ACC112 (cell line): Measurements from ENCODE around the gene HERC4.
"Not testable (repeated sequence)": the region's sequence is repeated elsewhere in the genome, so short reads cannot be mapped to it uniquely, and the experiment has no call there.

Experiments
- H2AFZ ChIP-seq: fragments of 200-600 bp; sonication (generic); one replicate; pipeline ENCODE4 v1.6.0; 2017; ENCODE audit warnings: antibody characterized with exemption, low read length; ENCODE audit not compliant: unreplicated experiment
- H3K27ac ChIP-seq: fragments of 200-600 bp; sonication (generic); 2 replicates; pipeline ENCODE4 v1.5.1; 2014; ENCODE audit warnings: low read depth, mild to moderate bottlenecking, antibody characterized with exemption, low read length, moderate library complexity
- H3K27me3 ChIP-seq: fragments of 200-600 bp; sonication (generic); 2 replicates; pipeline ENCODE4 v1.6.1; 2014; ENCODE audit warnings: mild to moderate bottlenecking, antibody characterized with exemption, low read length, moderate library complexity, mixed read lengths; ENCODE audit not compliant: insufficient read depth
- H3K36me3 ChIP-seq: fragments of 200-600 bp; sonication (generic); 2 replicates; pipeline ENCODE4 v1.6.1; 2016; ENCODE audit warnings: mild to moderate bottlenecking, antibody characterized with exemption, low read length, moderate library complexity, mixed read lengths; ENCODE audit not compliant: insufficient read depth
- H3K4me1 ChIP-seq: fragments of 200-600 bp; sonication (generic); one replicate; pipeline ENCODE4 v1.6.1; 2016; ENCODE audit warnings: low read length, mixed read lengths; ENCODE audit not compliant: insufficient read depth, unreplicated experiment, control insufficient read depth
- H3K4me3 ChIP-seq: fragments of 200-600 bp; sonication (generic); 2 replicates; pipeline ENCODE4 v1.5.1; 2014; ENCODE audit warnings: mild to moderate bottlenecking, low read depth, low read length
- H3K79me2 ChIP-seq: fragments of 200-600 bp; sonication (generic); one replicate; pipeline ENCODE4 v1.6.0; 2016; ENCODE audit warnings: low read length; ENCODE audit not compliant: control insufficient read depth, unreplicated experiment, insufficient read depth

The HERC4 gene

DNA sequence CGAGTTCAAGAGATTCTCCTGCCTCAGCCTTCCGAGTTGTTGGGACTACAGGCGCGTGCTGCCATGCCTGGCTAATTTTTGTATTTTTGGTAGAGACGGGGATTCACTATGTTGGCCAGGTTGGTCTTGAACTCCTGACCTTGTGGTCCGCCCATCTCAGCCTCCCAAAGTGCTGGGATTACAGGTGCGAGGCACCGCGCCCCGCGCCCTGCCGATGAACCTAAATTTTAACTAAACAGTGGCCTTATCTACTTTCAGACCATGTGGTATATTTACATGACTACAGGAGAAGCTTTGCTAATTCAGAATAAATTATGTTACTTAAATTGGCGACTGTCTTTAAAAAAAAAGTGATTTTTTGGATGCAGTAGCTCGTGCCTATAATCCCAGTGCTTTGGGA is 181.4 kb downstream of the HERC4 start:
- peaks cover 23% of the 10 kb centered on the region for H3K79me2 ChIP-seq
- no peak overlapping the region for H2AFZ ChIP-seq
- H3K4me1 ChIP-seq: no peaks in the 10 kb centered on the region
- H3K36me3 ChIP-seq: peaks cover 36% of the 10 kb centered on the region
- H3K27ac ChIP-seq: no peak overlapping the region
- no peaks in the 10 kb centered on the region for H3K27me3 ChIP-seq
- H3K4me3 ChIP-seq: no peak overlapping the region

DNA sequence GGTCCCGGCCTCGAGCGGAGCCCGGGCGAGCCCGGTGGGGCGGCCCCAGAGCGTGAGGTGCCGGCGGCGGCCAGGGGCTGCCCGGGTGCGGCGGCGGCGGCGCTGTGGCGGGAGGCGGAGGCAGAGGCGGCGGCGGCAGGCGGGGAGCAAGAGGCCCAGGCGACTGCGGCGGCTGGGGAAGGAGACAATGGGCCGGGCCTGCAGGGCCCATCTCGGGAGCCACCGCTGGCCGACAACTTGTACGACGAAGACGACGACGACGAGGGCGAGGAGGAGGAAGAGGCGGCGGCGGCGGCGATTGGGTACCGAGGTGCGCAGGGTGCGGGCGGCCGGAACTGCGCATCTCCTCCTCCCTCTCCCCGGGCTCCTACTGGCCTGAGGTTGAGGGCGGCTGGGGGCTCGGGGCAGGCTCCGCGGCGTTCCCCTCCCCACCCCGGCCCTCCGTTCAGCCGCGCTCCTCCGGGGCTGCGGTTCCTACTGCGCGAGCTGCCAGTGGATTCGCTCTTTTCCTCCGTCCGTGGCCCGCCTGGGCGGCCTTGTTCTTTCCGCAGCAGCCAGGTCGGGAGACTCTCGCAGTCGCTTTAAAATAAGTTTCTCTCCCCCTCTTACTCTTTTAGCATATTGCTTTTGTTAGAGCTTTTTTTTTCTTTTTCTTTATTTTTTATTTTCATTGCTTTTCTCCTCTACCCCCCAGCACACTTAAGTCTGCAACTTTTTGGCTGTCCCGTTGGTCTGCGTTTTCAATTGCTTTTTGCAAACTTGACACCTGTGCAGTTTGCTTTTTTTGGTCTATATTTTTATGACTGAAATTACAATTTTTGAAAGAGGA is 190.0 kb downstream of the HERC4 start:
- peak overlapping the region; percentile 87 for H3K27ac ChIP-seq
- H3K27me3 ChIP-seq: no peaks in the 10 kb centered on the region
- peaks cover 7% of the 10 kb centered on the region for H3K4me1 ChIP-seq
- peak overlapping the region; percentile 92 for H3K4me3 ChIP-seq
- peaks cover 36% of the 10 kb centered on the region for H3K79me2 ChIP-seq
- H2AFZ ChIP-seq: peak overlapping the region; percentile 96
- H3K36me3 ChIP-seq: peaks cover 23% of the 10 kb centered on the region

DNA sequence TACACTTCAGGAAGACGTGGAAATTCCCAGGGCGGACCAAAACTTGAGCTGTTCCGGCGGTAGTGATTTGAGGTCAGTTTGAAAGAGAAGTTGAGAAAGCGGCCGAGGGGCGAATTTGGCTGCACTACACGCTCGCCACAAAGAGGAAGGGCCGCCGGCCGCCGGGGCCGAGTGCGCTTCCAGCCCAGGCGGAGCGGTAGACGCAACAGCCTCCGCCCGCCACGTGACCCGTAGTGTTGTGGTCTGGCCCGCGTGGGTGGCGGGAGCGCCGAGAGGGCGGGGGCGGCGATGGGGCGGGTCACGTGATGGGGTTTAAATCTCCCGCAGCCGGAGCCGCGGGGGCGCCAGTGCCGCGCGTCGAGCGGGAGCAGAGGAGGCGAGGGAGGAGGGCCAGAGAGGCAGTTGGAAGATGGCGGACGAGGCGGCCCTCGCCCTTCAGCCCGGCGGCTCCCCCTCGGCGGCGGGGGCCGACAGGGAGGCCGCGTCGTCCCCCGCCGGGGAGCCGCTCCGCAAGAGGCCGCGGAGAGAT is 190.7 kb downstream of the HERC4 start, which contains the start of gene SIRT1:
Gene SIRT1 (plus strand): TSS at position 344 of the 529 bp plus-strand sequence. CDS start 66 bp downstream, at position 410.
- peak within 1 kb of the TSS; percentile 92 for H3K4me3 ChIP-seq
- peaks cover 19% of the 10 kb centered on the region for H3K36me3 ChIP-seq
- peak within 1 kb of the TSS; percentile 87 for H3K27ac ChIP-seq
- H2AFZ ChIP-seq: peak within 1 kb of the TSS; percentile 96
- peaks cover 36% of the 10 kb centered on the region for H3K79me2 ChIP-seq
- H3K27me3 ChIP-seq: no peaks in the 10 kb centered on the region
- peaks cover 7% of the 10 kb centered on the region for H3K4me1 ChIP-seq

- Histone ChIP-seq H3K79me2 (peaks cover 34% of the 10 kb centered on the region), H2AFZ (peak overlapping the region; percentile 96), H3K4me1 (peaks cover 7% of the 10 kb centered on the region), H3K36me3 (peaks cover 13% of the 10 kb centered on the region), H3K27me3 (no peaks in the 10 kb centered on the region), H3K4me3 (peak overlapping the region; percentile 92), H3K27ac (peak overlapping the region; percentile 87)
Observed at GRCh38 chr10:67883710-67884312, 191.3 kb downstream of the HERC4 start.

GRCh38 chr10:67878133-67878532 is 196.9 kb downstream of the HERC4 start:
- Histone ChIP-seq H2AFZ (no peak overlapping the region), H3K79me2 (no peaks in the 10 kb centered on the region)

GRCh38 chr10:67877421-67877820 is 197.7 kb downstream of the HERC4 start:
- H3K27ac ChIP-seq, H2AFZ ChIP-seq, H3K4me3 ChIP-seq, H3K36me3 ChIP-seq, H3K4me1 ChIP-seq, H3K27me3 ChIP-seq, H3K79me2 ChIP-seq: not testable (repeated sequence)

More at GRCh38 chr10:67878133-67878532, 196.9 kb downstream of the HERC4 start:
- Histone ChIP-seq H3K27ac (no peak overlapping the region), H3K27me3 (no peaks in the 10 kb centered on the region), H3K4me1 (no peaks in the 10 kb centered on the region), H3K4me3 (no peak overlapping the region), H3K36me3 (no peaks in the 10 kb centered on the region)

GRCh38 chr10:67875340-67876238 is 199.5 kb downstream of the HERC4 start:
- Histone ChIP-seq H3K79me2 (no peaks in the 10 kb centered on the region), H2AFZ (no peak overlapping the region), H3K27ac (no peak overlapping the region), H3K4me1 (no peaks in the 10 kb centered on the region), H3K36me3 (no peaks in the 10 kb centered on the region), H3K27me3 (no peaks in the 10 kb centered on the region), H3K4me3 (no peak overlapping the region)
